Cardiac fibroblast (primary cell): ENCODE results near the gene PARVB.

Experiments
- DNase-seq, 2 donors: peaks; one replicate each; pipeline versions ENCODE4 v3.0.0 to v3.0.0-alpha.2; 2010; ENCODE audit warnings: low read depth in 2 of 2
- H3K4me3 ChIP-seq, 2 donors: replicated peaks in 1 of 2; 1 replicate in 1 of 2; 2 replicates in 1 of 2; pipeline ENCODE4 v1.5.1; 2011; ENCODE audit warnings: low read depth in 2 of 2, low read length in 2 of 2, mild to moderate bottlenecking in 2 of 2, moderate library complexity in 1 of 2
- CTCF ChIP-seq: IDR thresholded peaks from one replicate; pipeline ENCODE4 v1.5.1; 2011; ENCODE audit warnings: low read depth, mild to moderate bottlenecking, low read length, inconsistent platforms

The PARVB gene

GRCh38 chr22:44086271-44087088 lies 62.4 kb downstream of the PARVB start:
- H3K4me3 ChIP-seq: no peak overlapping the region
- peak in 1 of 2 donors; percentile 42 for DNase-seq
- no peak for TF ChIP-seq CTCF

GRCh38 chr22:44087089-44087430 lies 63.0 kb downstream of the PARVB start:
- no peak overlapping the region for H3K4me3 ChIP-seq
- no peak for TF ChIP-seq CTCF
- no peak for DNase-seq

- TF ChIP-seq CTCF: no peak
- peak; percentile 17 to 69 for DNase-seq
- no peak overlapping the region for H3K4me3 ChIP-seq
Observed at GRCh38 chr22:44088976-44089570, 65.0 kb downstream of the PARVB start.

- DNase-seq: no peak
- no peak for TF ChIP-seq CTCF
Observed at GRCh38 chr22:44089717-44090570, 65.8 kb downstream of the PARVB start.

GRCh38 chr22:44090571-44090905 lies 66.4 kb downstream of the PARVB start:
- no peak for DNase-seq
- no peak for TF ChIP-seq CTCF
- H3K4me3 ChIP-seq: no peak overlapping the region

More at GRCh38 chr22:44089717-44090570, 65.8 kb downstream of the PARVB start:
- no peak overlapping the region for H3K4me3 ChIP-seq

GRCh38 chr22:44091021-44091721 lies 67.1 kb downstream of the PARVB start:
- peak; percentile 12 to 36 for DNase-seq
- no peak overlapping the region for H3K4me3 ChIP-seq
- peak; percentile 31 for TF ChIP-seq CTCF
